SJSA1 (cell line): ENCODE measurements around the gene PAK4. TPM values are rescaled to one million over a fixed set of nuclear protein-coding genes. Genes with fewer than 3 reads are reported as not detected.

Source experiments
- DNase-seq, 2 experiments: peaks; one replicate each; pipeline ENCODE4 v3.0.0-alpha.2; 2015 to 2020; ENCODE audit warnings: low spot score in 2 of 2, low read depth in 1 of 2
- H3K27ac ChIP-seq: fragments of 250-450 bp; sonication (Bioruptor Pico); 2 replicates; pipeline ENCODE4 v1.5.1; 2020; ENCODE audit warnings: mild to moderate bottlenecking, moderate library complexity
- H3K27me3 ChIP-seq: fragments of 250-450 bp; sonication (Bioruptor Pico); replicated peaks from 2 replicates; pipeline ENCODE4 v1.5.1; 2020; ENCODE audit warnings: mild to moderate bottlenecking, moderate library complexity
- H3K36me3 ChIP-seq: fragments of 250-450 bp; sonication (Bioruptor Pico); 2 replicates; pipeline ENCODE4 v1.5.1; 2020; ENCODE audit warnings: mild to moderate bottlenecking
- H3K4me1 ChIP-seq: fragments of 250-450 bp; sonication (Bioruptor Pico); replicated peaks from 2 replicates; pipeline ENCODE4 v1.6.1; 2021; ENCODE audit warnings: mild to moderate bottlenecking
- H3K4me3 ChIP-seq: fragments of 250-450 bp; sonication (Bioruptor Pico); 2 replicates; pipeline ENCODE4 v1.5.1; 2020; ENCODE audit warnings: mild to moderate bottlenecking
- H3K9me3 ChIP-seq: fragments of 250-450 bp; sonication (Bioruptor Pico); replicated peaks from 2 replicates; pipeline ENCODE4 v1.5.1; 2020; ENCODE audit warnings: mild to moderate bottlenecking
- total RNA-seq: library from RNA; depleted of rRNA; stranded (reverse); fragments of >200 nt; shearing (Covaris generic); gene quantifications from 2 replicates; pipeline ENCODE4 v1.2.3, GENCODE V29; 2014

PAK4 gene
- total RNA-seq, 1 experiment from 2014 or later, result 7.2 TPM

GRCh38 chr19:39190768-39191167 lies 65.2 kb downstream of the PAK4 start:
- Histone ChIP-seq H3K9me3 (no peaks in the 10 kb centered on the region), H3K27me3 (peaks cover 22% of the 10 kb centered on the region), H3K4me1 (no peaks in the 10 kb centered on the region; the same call in 1 of the 2 replicates), H3K27ac (no peak overlapping the region), H3K36me3 (no peaks in the 10 kb centered on the region), H3K4me3 (no peak overlapping the region)
- no peak for DNase-seq

GRCh38 chr19:39192846-39193245 lies 67.3 kb downstream of the PAK4 start:
- Histone ChIP-seq H3K4me3 (no peak overlapping the region), H3K27me3 (peaks cover 38% of the 10 kb centered on the region), H3K27ac (no peak overlapping the region), H3K36me3 (no peaks in the 10 kb centered on the region), H3K4me1 (no peaks in the 10 kb centered on the region; the same call in 1 of the 2 replicates), H3K9me3 (no peaks in the 10 kb centered on the region)
- no peak for DNase-seq

GRCh38 chr19:39193803-39194202 lies 68.2 kb downstream of the PAK4 start:
- peaks cover 47% of the 10 kb centered on the region for H3K27me3 ChIP-seq
- H3K4me1 ChIP-seq, result no peaks in the 10 kb centered on the region; the same call in 1 of the 2 replicates
- H3K4me3 ChIP-seq, result no peak overlapping the region
- H3K9me3 ChIP-seq, result no peaks in the 10 kb centered on the region
- no peaks in the 10 kb centered on the region for H3K36me3 ChIP-seq
- H3K27ac ChIP-seq, result no peak overlapping the region
- DNase-seq, result no peak

GRCh38 chr19:39194832-39195542 lies 69.4 kb downstream of the PAK4 start:
- Histone ChIP-seq H3K4me1 (no peaks in the 10 kb centered on the region; the same call in 1 of the 2 replicates), H3K36me3 (no peaks in the 10 kb centered on the region), H3K27ac (no peak overlapping the region), H3K27me3 (peaks cover 51% of the 10 kb centered on the region), H3K4me3 (no peak overlapping the region), H3K9me3 (no peaks in the 10 kb centered on the region)
- no peak for DNase-seq

- Histone ChIP-seq H3K27me3 (peaks cover 47% of the 10 kb centered on the region), H3K9me3 (no peaks in the 10 kb centered on the region), H3K36me3 (no peaks in the 10 kb centered on the region), H3K27ac (no peak overlapping the region), H3K4me3 (no peak overlapping the region), H3K4me1 (no peaks in the 10 kb centered on the region; the same call in 1 of the 2 replicates)
- DNase-seq, result no peak
Observed at GRCh38 chr19:39195755-39196154, 70.2 kb downstream of the PAK4 start.

GRCh38 chr19:39196320-39196719 lies 70.7 kb downstream of the PAK4 start:
- Histone ChIP-seq H3K4me3 (no peak overlapping the region), H3K4me1 (no peaks in the 10 kb centered on the region), H3K9me3 (no peaks in the 10 kb centered on the region), H3K36me3 (no peaks in the 10 kb centered on the region), H3K27ac (no peak overlapping the region), H3K27me3 (peaks cover 49% of the 10 kb centered on the region)
- no peak for DNase-seq

GRCh38 chr19:39196860-39197562 lies 71.4 kb downstream of the PAK4 start, which contains the start of gene NCCRP1:
NCCRP1 (plus strand) TSS chr19:39196964; CDS start chr19:39196983, 19 bp downstream.
- Histone ChIP-seq H3K4me3 (no peak within 1 kb of the TSS), H3K36me3 (no peaks in the 10 kb centered on the region), H3K27me3 (peaks cover 56% of the 10 kb centered on the region), H3K4me1 (no peaks in the 10 kb centered on the region), H3K9me3 (no peaks in the 10 kb centered on the region), H3K27ac (no peak within 1 kb of the TSS)
- no peak for DNase-seq

GRCh38 chr19:39197808-39198207 lies 72.2 kb downstream of the PAK4 start:
- no peaks in the 10 kb centered on the region for H3K9me3 ChIP-seq
- no peaks in the 10 kb centered on the region for H3K36me3 ChIP-seq
- peaks cover 64% of the 10 kb centered on the region for H3K27me3 ChIP-seq
- H3K4me1 ChIP-seq, result no peaks in the 10 kb centered on the region
- DNase-seq, result no peak
- no peak overlapping the region for H3K4me3 ChIP-seq
- no peak overlapping the region for H3K27ac ChIP-seq

- H3K4me1 ChIP-seq, result no peaks in the 10 kb centered on the region
- H3K27me3 ChIP-seq, result peaks cover 71% of the 10 kb centered on the region
- DNase-seq, result no peak
- H3K27ac ChIP-seq, result no peak overlapping the region
- H3K9me3 ChIP-seq, result no peaks in the 10 kb centered on the region
- no peak overlapping the region for H3K4me3 ChIP-seq
- no peaks in the 10 kb centered on the region for H3K36me3 ChIP-seq
Observed at GRCh38 chr19:39199025-39199424, 73.4 kb downstream of the PAK4 start.

- H3K36me3 ChIP-seq, result no peaks in the 10 kb centered on the region
- H3K4me1 ChIP-seq, result no peaks in the 10 kb centered on the region
- H3K27ac ChIP-seq, result no peak overlapping the region
- H3K9me3 ChIP-seq, result no peaks in the 10 kb centered on the region
- H3K27me3 ChIP-seq, result peaks cover 73% of the 10 kb centered on the region
- H3K4me3 ChIP-seq, result no peak overlapping the region
- no peak for DNase-seq
Observed at GRCh38 chr19:39200066-39200802, 74.6 kb downstream of the PAK4 start.

- no peaks in the 10 kb centered on the region for H3K4me1 ChIP-seq
- no peaks in the 10 kb centered on the region for H3K9me3 ChIP-seq
- H3K27ac ChIP-seq, result no peak overlapping the region
- DNase-seq, result no peak
- H3K36me3 ChIP-seq, result no peaks in the 10 kb centered on the region
- H3K4me3 ChIP-seq, result no peak overlapping the region
- H3K27me3 ChIP-seq, result peaks cover 68% of the 10 kb centered on the region
Observed at GRCh38 chr19:39200803-39201115, 75.2 kb downstream of the PAK4 start.

GRCh38 chr19:39202998-39203355 lies 77.4 kb downstream of the PAK4 start:
- Histone ChIP-seq H3K27ac (no peak overlapping the region), H3K4me1 (no peaks in the 10 kb centered on the region), H3K4me3 (no peak overlapping the region), H3K9me3 (no peaks in the 10 kb centered on the region), H3K36me3 (no peaks in the 10 kb centered on the region), H3K27me3 (peaks cover 51% of the 10 kb centered on the region)
- DNase-seq, result no peak

- H3K4me3 ChIP-seq, result no peak within 1 kb of the TSS
- no peak for DNase-seq
- H3K36me3 ChIP-seq, result no peaks in the 10 kb centered on the region
- peaks cover 49% of the 10 kb centered on the region for H3K27me3 ChIP-seq
- H3K4me1 ChIP-seq, result no peaks in the 10 kb centered on the region
- no peaks in the 10 kb centered on the region for H3K9me3 ChIP-seq
- H3K27ac ChIP-seq, result no peak within 1 kb of the TSS
Observed at GRCh38 chr19:39203372-39204341, 78.1 kb downstream of the PAK4 start, which contains the start of gene SYCN. SYCN (minus strand) TSS chr19:39204263; CDS start chr19:39204254, 9 bp downstream.
